GM23338 (cell line): ENCODE measurements around the gene IGF2BP1. TPM values are rescaled to one million over a fixed set of nuclear protein-coding genes. Genes with fewer than 3 reads are reported as not detected.

ENCODE experiments used
- ATAC-seq: fragments of 200-7000 bp; cut with Tn5 transposase; 3 replicates; pipeline ENCODE4 v1.9.1; 2020
- DNase-seq: peaks from one replicate; pipeline ENCODE4 v3.0.0-alpha.2; 2015; ENCODE audit warnings: low spot score
- H2AFZ ChIP-seq: fragments of 200-600 bp; sonication (generic); 2 replicates; pipeline ENCODE4 v1.8.0; 2016; ENCODE audit warnings: antibody characterized with exemption, mild to moderate bottlenecking, moderate library complexity
- H3F3A ChIP-seq: fragments of 200-600 bp; sonication (generic); replicated peaks from 2 replicates; pipeline ENCODE4 v1.8.0; 2017; ENCODE audit warnings: antibody characterized with exemption, mixed run types, low read depth
- H3K27ac ChIP-seq: fragments of 200-600 bp; sonication (generic); 2 replicates; pipeline ENCODE4 v1.6.1; 2016; ENCODE audit warnings: low read depth
- H3K27me3 ChIP-seq: fragments of 200-600 bp; sonication (generic); 2 replicates; pipeline ENCODE4 v1.8.0; 2016; ENCODE audit warnings: mild to moderate bottlenecking, mixed run types, moderate library complexity; ENCODE audit not compliant: insufficient read depth
- H3K36me3 ChIP-seq: fragments of 200-600 bp; sonication (generic); 2 replicates; pipeline ENCODE4 v1.8.0; 2016; ENCODE audit warnings: mild to moderate bottlenecking; ENCODE audit not compliant: insufficient read depth
- H3K4me1 ChIP-seq: fragments of 200-600 bp; sonication (generic); 2 replicates; pipeline ENCODE4 v1.8.0; 2016; ENCODE audit warnings: mild to moderate bottlenecking, moderate library complexity; ENCODE audit not compliant: insufficient read depth
- H3K4me2 ChIP-seq: fragments of 200-600 bp; sonication (generic); 2 replicates; pipeline ENCODE4 v1.7.1; 2017; ENCODE audit warnings: mixed run types
- H3K4me3 ChIP-seq: fragments of 200-600 bp; sonication (generic); 2 replicates; pipeline ENCODE4 v1.6.1; 2016; ENCODE audit warnings: mixed run types
- H3K79me2 ChIP-seq: fragments of 200-600 bp; sonication (generic); replicated peaks from 2 replicates; pipeline ENCODE4 v1.8.0; 2017; ENCODE audit warnings: mild to moderate bottlenecking; ENCODE audit not compliant: insufficient read depth
- H3K9me2 ChIP-seq: fragments of 200-600 bp; sonication (generic); 2 replicates; pipeline ENCODE4 v1.8.0; 2017; ENCODE audit not compliant: insufficient read depth
- H4K20me1 ChIP-seq: fragments of 200-600 bp; sonication (generic); replicated peaks from 2 replicates; pipeline ENCODE4 v1.8.0; 2017; ENCODE audit warnings: mild to moderate bottlenecking; ENCODE audit not compliant: insufficient read depth
- H3K27ac Mint-ChIP-seq: 2 replicates; pipeline ENCODE4 v1.8.0; 2020; ENCODE audit warnings: inconsistent platforms, mild to moderate bottlenecking, moderate library complexity, mixed read lengths
- H3K27me3 Mint-ChIP-seq: 3 replicates; pipeline ENCODE4 v1.8.0; 2022; ENCODE audit warnings: low read depth, mild to moderate bottlenecking, moderate library complexity, mixed read lengths, inconsistent platforms; ENCODE audit not compliant: insufficient read depth, poor library complexity
- H3K36me3 Mint-ChIP-seq: 3 replicates; pipeline ENCODE4 v1.8.0; 2021; ENCODE audit warnings: low read depth, mild to moderate bottlenecking, inconsistent platforms, moderate library complexity, mixed read lengths
- H3K4me1 Mint-ChIP-seq: 3 replicates; pipeline ENCODE4 v1.8.0; 2020; ENCODE audit warnings: mild to moderate bottlenecking, inconsistent platforms, mixed read lengths
- H3K4me3 Mint-ChIP-seq: 3 replicates; pipeline ENCODE4 v1.8.0; 2021; ENCODE audit warnings: moderate library complexity, mild to moderate bottlenecking, inconsistent platforms, mixed read lengths
- H3K9me3 Mint-ChIP-seq: 3 replicates; pipeline ENCODE4 v1.8.0; 2020; ENCODE audit warnings: moderate library complexity, mild to moderate bottlenecking, inconsistent platforms, mixed read lengths
- CTCF ChIP-seq, 2 experiments: fragments of 200-600 bp in 1 of 2; sonication (generic) in 1 of 2; conservative IDR thresholded peaks; 2 replicates each; pipeline versions ENCODE4 v1.5.1 to v1.6.1; 2016 to 2017; ENCODE audit warnings: antibody characterized with exemption in 2 of 2, low read depth in 2 of 2, mild to moderate bottlenecking in 2 of 2, moderate library complexity in 1 of 2
- ETS1 ChIP-seq: IDR thresholded peaks from 2 replicates; pipeline ENCODE4 v1.6.1; 2016; ENCODE audit warnings: antibody characterized with exemption
- EZH2 ChIP-seq: fragments of 200-600 bp; sonication (generic); IDR thresholded peaks from one replicate; pipeline ENCODE4 v1.8.0; 2017; ENCODE audit warnings: antibody characterized with exemption, mild to moderate bottlenecking, low read depth; ENCODE audit not compliant: unreplicated experiment
- EZH2phosphoT487 ChIP-seq: fragments of 200-600 bp; sonication (generic); IDR thresholded peaks from one replicate; pipeline ENCODE4 v1.8.1; 2018; ENCODE audit warnings: antibody characterized with exemption; ENCODE audit not compliant: unreplicated experiment
- NANOG ChIP-seq: IDR thresholded peaks from 2 replicates; pipeline ENCODE4 v1.6.1; 2016; ENCODE audit warnings: antibody characterized with exemption, borderline replicate concordance
- POLR2AphosphoS5 ChIP-seq: IDR thresholded peaks from 2 replicates; pipeline ENCODE4 v1.6.1; 2016; ENCODE audit warnings: antibody characterized with exemption, low read depth
- REST ChIP-seq: IDR thresholded peaks from one replicate; pipeline ENCODE4 v1.6.1; 2018; ENCODE audit warnings: antibody characterized with exemption; ENCODE audit not compliant: unreplicated experiment
- ZNF114 ChIP-seq: fragments of 250-450 bp; sonication (Bioruptor Pico); IDR thresholded peaks from 2 replicates; pipeline ENCODE4 v1.5.0; 2020; ENCODE audit warnings: mild to moderate bottlenecking, moderate library complexity
- ZNF331 ChIP-seq: fragments of 250-450 bp; sonication (Bioruptor Pico); IDR thresholded peaks from 2 replicates; pipeline ENCODE4 v1.5.0; 2020; ENCODE audit warnings: low read depth, mild to moderate bottlenecking, moderate library complexity
- ZNF462 ChIP-seq: fragments of 250-450 bp; sonication (Bioruptor Pico); IDR thresholded peaks from 2 replicates; pipeline ENCODE4 v1.5.0; 2020; ENCODE audit warnings: mild to moderate bottlenecking, moderate library complexity
- polyA plus RNA-seq: library from polyadenylated mRNA; unstranded; fragments of >200 nt; fragmentation: Nextera tagmentation; extraction: Ambion mirVana; gene quantifications from 2 replicates; pipeline ENCODE4 v1.2.1, GENCODE V29; 2016
- total RNA-seq: library from RNA; depleted of rRNA; stranded (reverse); fragments of >200 nt; shearing (Covaris generic); gene quantifications from 2 replicates; pipeline ENCODE4 v1.2.3, GENCODE V29; 2014

IGF2BP1 gene
- total and polyA plus RNA-seq, 2 experiments from 2014 or later: 68.6 to 249 TPM

- TF ChIP-seq REST: no peak
These were observed 79.6 kb downstream of the IGF2BP1 start (continued) for GRCh38 chr17:49076573-49077384.

- H3K9me3 Mint-ChIP-seq: no peaks in the 10 kb centered on the region
- peak; percentile 57 for ATAC-seq
- Histone ChIP-seq H3K4me1 (no peaks in the 10 kb centered on the region), H3F3A (no peaks in the 10 kb centered on the region), H3K36me3 (no peaks in the 10 kb centered on the region), H3K27ac (no peak overlapping the region), H4K20me1 (0 out of 2 replicates have a peak, but pooled peaks cover under 1% of the 10 kb centered on the region), H2AFZ (peak overlapping the region; percentile 56; the same call in 1 of the 2 replicates), H3K4me3 (no peak overlapping the region), H3K27me3 (no peaks in the 10 kb centered on the region), H3K4me2 (no peak overlapping the region), H3K9me2 (no peaks in the 10 kb centered on the region), H3K79me2 (no peaks in the 10 kb centered on the region)
- no peaks in the 10 kb centered on the region; the same call in 2 of the 3 replicates for H3K4me1 Mint-ChIP-seq
- H3K36me3 Mint-ChIP-seq: no peaks in the 10 kb centered on the region
- DNase-seq: no peak
- no peak overlapping the region for H3K27ac Mint-ChIP-seq
- H3K4me3 Mint-ChIP-seq: no peak overlapping the region
- peaks cover 1% of the 10 kb centered on the region for H3K27me3 Mint-ChIP-seq
- TF ChIP-seq EZH2phosphoT487 (no peak), ZNF331 (no peak), NANOG (no peak), ZNF462 (CRISPR knock-in tag) (no peak), CTCF (conservative IDR thresholded peaks at IDR 0.05; ENCODE audit: low read depth in 2 of 2) (no peak), ZNF114 (CRISPR knock-in tag) (no peak), ETS1 (no peak), POLR2AphosphoS5 (no peak), EZH2 (no peak)
These were observed 81.1 kb downstream of the IGF2BP1 start for GRCh38 chr17:49078248-49078647.
